SH-SY5Y (cell line): Measurements from ENCODE around the gene COG8.

Experiments used
- GATA2 ChIP-seq: IDR thresholded peaks from 2 replicates; pipeline ENCODE4 v1.6.1; 2011; ENCODE audit warnings: mild to moderate bottlenecking, low read depth, low read length
- GATA3 ChIP-seq: IDR thresholded peaks from 2 replicates; pipeline ENCODE4 v1.6.1; 2011; ENCODE audit warnings: low read depth, mild to moderate bottlenecking, low read length, moderate library complexity

- TF ChIP-seq GATA2 (no peak), GATA3 (no peak)
Measured at GRCh38 chr16:69319381-69319780, 20.0 kb downstream of the COG8 start.
